ENCODE measurements around the gene CD274.
A peak's percentile ranks its signal among the peaks of the same experiment; 100 is the strongest.

Gene CD274

GRCh38 chr9:5511476-5511875, 61.1 kb downstream of the CD274 start:
- peak overlapping the region; percentile 60 for H3K4me3 ChIP-seq (ENCODE audit: low read depth, low read length)
- no peak for TF ChIP-seq CTCF (IDR thresholded peaks at IDR 0.05; ENCODE audit: low read depth, low read length)

- H3K4me3 ChIP-seq (ENCODE audit: low read depth, low read length): peak overlapping the region; percentile 60
- TF ChIP-seq CTCF (IDR thresholded peaks at IDR 0.05; ENCODE audit: low read depth, low read length): no peak
These were observed 61.7 kb downstream of the CD274 start for GRCh38 chr9:5511935-5512580.

- peak overlapping the region; percentile 60 for H3K4me3 ChIP-seq (ENCODE audit: low read depth, low read length)
- TF ChIP-seq CTCF (IDR thresholded peaks at IDR 0.05; ENCODE audit: low read depth, low read length): no peak
These were observed 62.5 kb downstream of the CD274 start for GRCh38 chr9:5512658-5513452.

- peak overlapping the region; percentile 20; the same call in 1 of the 2 replicates for H3K4me3 ChIP-seq (ENCODE audit: low read depth, low read length)
- TF ChIP-seq CTCF (IDR thresholded peaks at IDR 0.05; ENCODE audit: low read depth, low read length): no peak
These were observed 63.7 kb downstream of the CD274 start for GRCh38 chr9:5513966-5514616.

GRCh38 chr9:5514617-5515260, 64.4 kb downstream of the CD274 start:
- H3K4me3 ChIP-seq (ENCODE audit: low read depth, low read length): no peak overlapping the region
- no peak for TF ChIP-seq CTCF (IDR thresholded peaks at IDR 0.05; ENCODE audit: low read depth, low read length)

- no peak for TF ChIP-seq CTCF (IDR thresholded peaks at IDR 0.05; ENCODE audit: low read depth, low read length)
- no peak overlapping the region for H3K4me3 ChIP-seq (ENCODE audit: low read depth, low read length)
These were observed 64.9 kb downstream of the CD274 start for GRCh38 chr9:5515261-5515650.

Data from WI38 (cell line).